GM21423 (cell line): ENCODE results near the gene SERINC4.

ENCODE experiments used
- ATAC-seq: cut with Tn5 transposase; IDR thresholded peaks from one replicate; pipeline ENCODE4 v1.9.1; 2021; ENCODE audit warnings: mild to moderate bottlenecking, moderate library complexity; ENCODE audit not compliant: unreplicated experiment

The SERINC4 gene

GRCh38 chr15:43763819-43764446 lies 36.1 kb downstream of the SERINC4 start:
- no peak for ATAC-seq

DNA sequence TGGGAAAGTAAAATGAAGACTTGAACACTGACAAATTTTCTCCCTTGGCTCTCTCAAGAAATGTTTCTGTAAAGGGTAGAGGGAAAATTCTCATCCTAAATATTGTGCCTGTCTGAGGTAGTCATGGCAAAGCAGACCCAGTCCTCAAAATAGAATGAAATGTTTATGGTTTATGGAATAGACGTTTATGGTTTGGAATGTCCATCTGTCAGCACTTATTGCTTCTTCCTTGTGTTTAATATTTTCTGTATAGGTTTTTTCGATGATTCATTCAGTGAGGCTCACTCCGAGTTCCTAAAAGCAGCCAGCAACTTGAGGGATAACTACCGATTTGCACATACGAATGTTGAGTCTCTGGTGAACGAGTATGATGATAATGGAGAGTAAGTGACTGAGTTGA lies 37.2 kb downstream of the SERINC4 start:
- ATAC-seq = no peak

DNA sequence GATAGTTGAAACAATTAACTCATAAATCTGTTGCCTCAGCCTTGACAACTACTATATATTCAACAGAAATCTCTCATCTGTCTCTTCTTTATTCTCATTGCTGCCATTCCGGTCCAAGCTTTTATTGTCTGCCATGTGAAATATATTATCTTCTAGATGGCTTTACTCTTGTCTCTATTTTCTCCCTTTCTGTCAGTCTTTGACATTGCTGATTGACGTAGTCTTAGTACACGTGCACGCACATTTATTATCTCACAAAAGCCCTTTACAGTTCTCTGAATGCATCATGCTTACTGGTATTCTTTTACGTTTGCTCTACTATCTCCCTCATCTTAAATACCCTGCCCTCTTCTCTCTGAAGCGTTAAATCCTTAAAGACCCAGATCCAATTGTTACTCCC lies 48.1 kb downstream of the SERINC4 start:
- ATAC-seq = no peak

DNA sequence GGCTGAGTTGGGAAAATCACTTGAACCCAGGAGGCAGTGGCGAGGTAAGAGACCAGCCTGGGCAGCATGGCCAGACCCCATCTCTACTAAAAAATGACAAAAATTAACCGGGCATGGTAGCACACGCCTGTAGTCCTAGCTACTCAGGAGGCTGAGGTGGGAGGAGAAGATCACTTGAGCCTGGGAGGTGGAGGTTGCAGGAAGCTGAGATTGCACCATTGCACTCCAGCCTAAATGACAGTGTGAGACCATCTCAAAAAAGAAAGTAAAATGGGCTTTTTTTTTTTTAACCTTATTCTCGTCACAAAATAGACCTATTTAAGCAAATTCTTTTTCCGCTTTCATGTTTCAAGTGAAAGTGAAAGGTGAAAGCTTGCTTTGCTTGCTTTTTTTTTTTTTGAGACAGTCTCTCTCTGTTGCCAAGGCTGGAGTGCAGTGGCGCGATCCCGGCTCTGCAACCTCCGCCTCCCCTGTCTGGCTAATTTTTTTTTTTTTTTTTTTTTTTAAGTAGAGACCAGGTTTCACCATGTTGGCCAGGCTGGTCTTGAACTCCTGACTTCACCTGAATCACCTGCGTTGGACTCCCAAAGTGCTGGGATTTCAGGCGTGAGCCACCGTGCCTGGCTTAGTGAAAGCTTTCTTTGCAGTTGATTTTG lies 50.2 kb downstream of the SERINC4 start:
- peak; percentile 48 for ATAC-seq

- ATAC-seq = no peak
Observed at GRCh38 chr15:43748376-43748775, 51.6 kb downstream of the SERINC4 start.

GRCh38 chr15:43746903-43747309 lies 53.1 kb downstream of the SERINC4 start:
- ATAC-seq = peak; percentile 9

DNA sequence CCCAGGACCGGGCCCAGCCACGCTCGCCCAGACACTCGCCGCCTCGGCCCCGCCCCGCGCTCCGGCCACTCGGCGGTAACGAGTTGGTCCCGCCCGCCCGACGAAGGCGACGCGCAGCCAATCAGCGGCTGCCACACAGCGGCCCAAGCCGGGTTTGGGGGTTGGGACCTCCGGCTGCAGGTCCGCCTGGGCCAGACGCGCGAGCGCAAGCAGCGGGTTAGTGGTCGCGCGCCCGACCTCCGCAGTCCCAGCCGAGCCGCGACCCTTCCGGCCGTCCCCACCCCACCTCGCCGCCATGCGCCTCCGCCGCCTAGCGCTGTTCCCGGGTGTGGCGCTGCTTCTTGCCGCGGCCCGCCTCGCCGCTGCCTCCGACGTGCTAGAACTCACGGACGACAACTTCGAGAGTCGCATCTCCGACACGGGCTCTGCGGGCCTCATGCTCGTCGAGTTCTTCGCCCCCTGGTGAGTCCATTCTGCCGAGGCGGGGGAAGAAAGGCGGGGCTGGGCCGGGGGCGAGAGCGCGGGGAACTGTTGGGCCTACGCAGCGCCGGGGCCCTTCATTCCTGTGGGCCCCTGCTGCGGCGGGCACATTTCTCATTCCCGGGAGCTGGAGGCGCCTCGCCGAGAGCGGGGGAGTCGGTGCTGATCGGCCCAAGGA lies 53.6 kb downstream of the SERINC4 start, which contains the start of gene PDIA3:
PDIA3 (plus strand) TSS at position 194 of the 658 bp plus-strand sequence; CDS start at position 296, 102 bp downstream.
- peak; percentile 78 for ATAC-seq
